ENCODE data around the gene SCYGR8.
A peak's percentile ranks its signal among the peaks of the same experiment; 100 is the strongest.

Gene SCYGR8

DNA sequence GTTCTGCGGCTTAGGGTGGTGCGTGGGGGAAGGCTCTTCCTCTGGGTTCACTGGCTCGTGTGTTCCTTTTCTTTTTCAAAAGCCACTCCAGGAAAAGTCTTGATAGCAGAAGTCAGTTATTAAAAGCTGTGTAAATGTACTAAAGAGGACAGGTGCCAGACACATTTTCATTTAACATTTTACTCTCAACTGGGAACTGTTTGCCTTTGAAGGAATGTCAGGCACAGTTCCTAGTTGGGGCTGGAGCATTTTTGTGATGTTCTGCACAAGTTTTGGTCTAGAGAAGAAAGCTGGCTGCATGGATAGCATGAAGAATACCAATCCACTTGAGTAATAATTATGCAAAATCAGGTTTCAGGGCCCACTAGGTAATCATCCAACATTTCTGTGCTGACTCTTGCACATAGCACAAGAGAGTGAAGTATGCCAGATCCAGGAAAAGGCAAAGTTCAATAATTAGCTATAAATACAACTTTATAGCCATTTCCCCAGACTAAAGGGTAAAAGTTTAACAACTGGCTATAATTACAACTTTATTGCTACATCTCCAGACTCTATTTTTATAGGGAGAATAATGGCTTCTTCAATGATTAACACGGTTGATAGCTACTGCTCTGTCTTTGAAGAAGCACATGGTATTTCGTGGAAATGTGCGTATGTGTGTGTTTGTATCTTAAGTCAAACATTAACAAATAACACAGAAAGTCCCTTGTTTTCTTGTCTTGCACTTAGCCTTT lies 16.2 kb downstream of the SCYGR8 start:
- DNase-seq (ENCODE audit: low spot score), result no peak

DNA sequence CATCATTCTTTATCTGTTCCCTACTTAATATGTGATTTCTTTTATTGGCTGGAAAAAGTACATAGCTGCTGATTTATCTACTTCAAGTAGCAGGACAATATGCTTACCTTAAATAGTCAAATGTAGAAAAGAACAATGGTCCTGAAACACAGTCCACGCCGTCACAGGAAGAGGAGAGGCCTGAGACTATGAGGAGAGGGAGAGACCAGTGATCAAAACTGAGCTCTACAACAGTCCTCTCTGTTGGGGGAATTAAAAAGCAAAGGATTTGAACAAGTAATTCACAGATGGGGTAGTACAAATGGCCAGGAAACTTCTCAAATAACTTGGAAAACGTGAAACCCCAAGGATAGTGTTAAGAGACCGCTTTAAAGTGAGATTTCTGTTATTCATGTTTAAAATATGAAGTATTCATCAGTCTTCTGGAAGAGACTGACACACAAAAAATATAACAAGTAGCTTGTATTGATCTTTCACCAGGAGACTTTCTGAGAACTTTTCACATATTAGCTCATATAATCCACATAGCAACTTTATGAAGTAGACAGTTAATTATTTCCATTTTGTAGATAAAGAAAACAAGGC lies 20.2 kb downstream of the SCYGR8 start:
- DNase-seq (ENCODE audit: low spot score), result no peak

DNA sequence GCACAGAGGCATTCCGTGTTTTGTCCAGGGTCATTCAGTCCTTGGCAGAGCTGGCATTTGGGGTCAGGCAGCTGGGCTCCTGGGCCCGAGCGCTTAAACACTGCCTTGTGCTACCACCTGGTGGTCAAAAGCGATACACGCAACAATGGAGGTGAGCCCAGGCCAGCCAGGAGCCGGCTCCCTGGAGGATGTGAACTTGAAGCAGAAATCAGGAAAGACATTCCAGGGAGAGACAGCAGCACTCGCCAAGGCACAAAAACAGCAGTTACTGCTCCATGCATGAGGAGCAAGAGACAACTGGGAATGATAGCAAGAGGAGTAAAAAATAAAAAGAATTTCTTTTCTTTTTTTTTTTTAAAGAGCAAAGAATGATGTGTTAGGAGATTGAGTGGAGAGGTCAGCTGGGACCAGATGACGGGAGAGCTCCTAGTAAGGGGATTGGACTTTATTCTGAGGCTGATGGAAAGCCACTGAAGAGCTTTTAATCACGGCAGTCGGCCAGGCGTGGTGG lies 20.7 kb downstream of the SCYGR8 start:
- DNase-seq (ENCODE audit: low spot score), result peak; percentile 89

DNA sequence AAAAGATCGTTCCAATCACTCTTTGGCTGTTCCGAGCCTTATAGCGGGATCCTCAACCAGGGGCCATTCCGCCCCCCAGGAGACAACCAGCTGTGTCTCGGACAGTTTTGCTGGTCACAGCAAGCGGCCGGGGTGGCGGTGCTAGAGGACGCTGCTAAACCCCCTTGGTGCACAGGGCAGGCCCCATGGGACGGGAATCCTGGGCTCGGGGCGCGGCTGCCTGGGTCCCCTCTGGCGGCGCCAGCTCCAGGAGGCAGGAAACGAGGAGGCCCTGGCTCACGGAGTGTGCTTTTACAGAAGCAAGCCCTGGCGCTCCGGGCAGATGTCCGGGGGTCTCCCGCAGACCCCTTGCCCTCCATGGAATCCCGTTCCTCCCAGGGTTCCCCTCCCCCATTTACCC lies 22.1 kb downstream of the SCYGR8 start:
- DNase-seq (ENCODE audit: low spot score), result no peak

- DNase-seq (ENCODE audit: low spot score), result no peak
These were observed 26.5 kb downstream of the SCYGR8 start for GRCh38 chr2:227772197-227772661.

GRCh38 chr2:227772932-227773331 lies 27.2 kb downstream of the SCYGR8 start:
- DNase-seq (ENCODE audit: low spot score), result no peak

DNA sequence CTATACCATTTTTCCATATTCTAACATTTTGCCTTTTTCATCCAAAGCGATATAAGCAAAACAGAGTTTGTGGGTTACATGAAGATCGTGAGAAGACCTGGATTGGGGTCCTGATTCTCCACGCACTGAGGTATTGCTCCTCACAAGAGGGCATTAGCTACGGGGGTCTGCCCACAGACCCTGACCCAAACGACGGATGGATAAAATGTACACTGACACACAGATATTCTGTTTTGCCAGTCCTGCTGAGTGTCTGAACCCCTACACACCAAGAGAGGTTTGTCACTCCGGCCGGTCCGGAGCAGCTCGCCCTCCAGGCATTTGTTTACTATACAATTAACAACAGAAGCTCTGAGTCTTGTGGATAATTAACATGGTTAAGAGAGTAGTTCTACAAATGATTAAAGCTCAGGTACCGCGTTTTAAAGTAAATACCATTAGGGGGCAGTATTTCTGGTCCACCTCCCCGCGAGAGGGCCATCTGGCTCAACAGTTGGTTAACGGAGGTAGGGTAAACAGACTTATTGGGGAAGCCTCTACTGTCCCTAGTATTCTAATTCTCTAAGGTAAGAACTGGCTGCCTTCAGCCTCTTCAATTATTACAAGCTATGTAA lies 28.4 kb downstream of the SCYGR8 start:
- no peak for DNase-seq (ENCODE audit: low spot score)

GRCh38 chr2:227774895-227775842 lies 29.5 kb downstream of the SCYGR8 start:
- no peak for DNase-seq (ENCODE audit: low spot score)

DNA sequence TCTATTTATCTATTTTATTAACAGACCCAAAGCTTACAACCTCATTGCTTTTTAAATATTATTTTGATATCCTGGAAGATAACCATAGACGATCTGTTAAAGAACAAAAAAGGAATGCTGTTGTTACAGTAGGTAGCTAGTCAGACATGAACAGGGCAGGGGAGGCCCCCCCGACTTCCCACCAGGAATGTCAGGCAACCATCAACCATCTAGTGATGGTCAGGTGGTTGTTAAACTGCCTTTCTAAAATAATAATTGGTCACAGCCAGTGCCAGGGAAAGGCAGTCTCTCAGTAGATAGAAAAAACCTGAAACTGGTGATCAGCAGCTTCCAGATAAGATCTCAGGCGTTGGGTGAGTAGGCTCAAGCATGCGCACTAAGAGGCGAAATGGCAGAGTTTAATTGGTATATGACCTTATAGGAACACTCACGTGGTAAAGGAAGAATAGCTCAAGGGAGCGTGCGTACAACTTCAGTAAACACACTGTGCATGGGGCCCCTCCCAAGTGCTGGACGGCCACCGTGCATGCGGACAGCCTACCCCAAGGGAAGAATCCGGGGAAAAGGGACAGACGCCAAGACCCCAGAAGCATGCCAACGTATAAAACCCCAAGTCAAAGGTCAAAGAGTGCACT lies 35.4 kb downstream of the SCYGR8 start:
- DNase-seq (ENCODE audit: low spot score), result no peak

DNA sequence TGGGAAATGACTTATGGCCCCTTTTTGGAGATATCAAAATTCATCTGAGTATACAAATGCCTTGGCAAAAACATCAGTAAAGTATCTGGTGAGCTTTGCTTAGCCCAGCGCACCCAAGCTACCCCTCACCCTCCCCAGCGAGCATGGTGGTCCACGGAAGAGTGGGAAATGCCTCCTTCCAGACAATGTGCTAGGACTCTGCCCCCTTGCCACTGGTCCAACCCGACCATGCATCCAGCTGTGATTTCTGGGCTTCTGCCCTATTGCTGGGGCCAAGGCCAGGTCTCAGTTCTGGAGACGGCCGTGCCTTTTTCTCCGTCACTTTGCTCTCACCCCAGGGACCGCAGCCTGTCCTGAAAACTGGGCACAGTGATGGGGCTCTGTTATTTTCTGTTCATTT lies 36.1 kb downstream of the SCYGR8 start:
- DNase-seq (ENCODE audit: low spot score), result no peak

DNA sequence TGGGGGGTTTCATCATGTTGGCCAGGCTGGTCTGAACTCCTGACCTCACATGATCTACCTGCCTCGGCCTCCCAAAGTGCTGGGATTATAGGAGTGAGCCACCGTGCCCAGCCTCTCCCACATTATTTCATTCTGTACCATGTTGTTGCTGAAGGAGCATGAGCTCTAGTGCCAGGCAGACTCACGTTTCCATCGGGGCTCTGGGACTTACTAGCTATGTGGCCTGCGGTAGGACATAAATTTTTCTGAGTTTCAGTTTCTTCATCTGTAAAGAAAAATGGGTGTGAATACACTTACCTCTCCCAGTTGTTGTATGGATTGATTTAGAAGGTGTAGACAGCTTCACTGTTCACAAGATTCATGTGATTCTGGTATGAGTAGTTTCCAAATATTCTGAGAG lies 37.1 kb downstream of the SCYGR8 start:
- no peak for DNase-seq (ENCODE audit: low spot score)

- DNase-seq (ENCODE audit: low spot score), result no peak
These were observed 37.9 kb downstream of the SCYGR8 start for GRCh38 chr2:227783404-227784138.

GRCh38 chr2:227785293-227785692 lies 39.6 kb downstream of the SCYGR8 start:
- DNase-seq (ENCODE audit: low spot score), result no peak

GRCh38 chr2:227788561-227789018 lies 42.9 kb downstream of the SCYGR8 start:
- DNase-seq (ENCODE audit: low spot score), result no peak

DNA sequence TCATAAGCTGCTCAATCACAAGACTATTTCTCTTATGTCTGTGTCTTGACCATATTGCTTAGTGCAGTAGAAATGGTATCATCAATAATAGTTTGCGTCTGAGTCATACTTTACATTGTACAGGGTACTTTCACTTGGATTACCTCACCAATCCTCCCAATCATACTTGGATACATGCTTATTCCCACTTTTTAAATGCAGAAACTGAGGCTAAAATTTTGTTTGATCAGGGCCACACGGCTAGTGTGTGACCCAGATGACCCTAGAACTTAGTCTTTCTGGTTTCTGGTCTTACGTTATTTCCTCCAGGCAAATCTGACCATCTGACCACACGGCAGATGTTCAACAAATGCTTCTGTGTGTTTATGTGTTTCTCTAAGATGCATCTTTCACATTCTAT lies 44.1 kb downstream of the SCYGR8 start:
- no peak for DNase-seq (ENCODE audit: low spot score)

DNA sequence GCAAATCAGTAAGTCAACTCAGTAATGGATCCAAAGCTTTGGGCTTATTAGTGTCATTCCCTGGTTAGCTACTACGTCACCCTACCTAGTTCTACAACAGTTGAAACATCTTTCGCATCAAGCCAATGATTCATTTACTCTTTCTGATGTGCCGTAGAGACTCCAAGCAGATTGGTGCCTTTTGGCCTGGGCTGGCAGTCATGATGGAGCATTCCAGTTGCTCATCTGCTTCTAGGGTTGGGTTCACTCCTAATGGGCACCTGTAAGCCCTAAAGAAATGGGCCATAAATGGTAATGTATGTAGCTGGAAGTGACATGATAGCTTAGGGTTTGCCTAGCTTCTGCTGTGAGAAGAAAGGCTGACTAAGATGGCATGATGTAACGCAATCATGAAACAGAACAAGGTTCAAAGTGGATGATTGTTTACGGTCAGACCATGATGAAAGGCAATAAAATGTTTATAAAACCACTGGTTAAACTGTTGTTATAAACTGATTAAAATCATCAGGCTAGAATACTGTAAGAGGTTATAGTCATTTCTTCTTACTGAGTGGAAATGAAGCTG lies 47.5 kb downstream of the SCYGR8 start:
- no peak for DNase-seq (ENCODE audit: low spot score)
